Body of pancreas (tissue), 4 donors: ENCODE results near the gene KLHL30. TPM values are rescaled to one million over a fixed set of nuclear protein-coding genes. Genes with fewer than 3 reads are reported as not detected.

ENCODE experiments used
- ATAC-seq: fragments of 150-250 bp; one replicate; pipeline ENCODE4 v1.9.1; 2016
- DNase-seq, 4 donors: peaks; one replicate each; pipeline ENCODE4 v3.0.0-alpha.2; 2019
- H3K27ac ChIP-seq, 4 donors: fragments of 200-600 bp; sonication (generic); 1 replicate in 3 of 4; 2 replicates in 1 of 4; pipeline versions ENCODE4 v1.5.1 to v1.6.1; 2016 to 2019; ENCODE audit warnings: mild to moderate bottlenecking in 1 of 4, mixed read lengths in 1 of 4, moderate library complexity in 1 of 4
- H3K27me3 ChIP-seq, 2 donors: fragments of 200-600 bp; sonication (generic); one replicate each; pipeline ENCODE4 v1.6.0; 2016; ENCODE audit warnings: mild to moderate bottlenecking in 1 of 2
- H3K36me3 ChIP-seq, 2 donors: fragments of 200-600 bp; sonication (generic); replicated peaks in 1 of 2; 2 replicates each; pipeline ENCODE4 v1.5.1; 2016; ENCODE audit warnings: low read depth in 2 of 2; ENCODE audit not compliant: insufficient read depth in 1 of 2
- H3K4me1 ChIP-seq: fragments of 200-600 bp; sonication (generic); one replicate; pipeline ENCODE4 v1.6.0; 2016
- H3K4me3 ChIP-seq, 2 donors: fragments of 200-600 bp; sonication (generic); 1 replicate in 1 of 2; 2 replicates in 1 of 2; pipeline ENCODE4 v1.5.1; 2016 to 2019
- H3K9me3 ChIP-seq, 3 donors: fragments of 200-600 bp; sonication (generic); 1 replicate in 2 of 3; 2 replicates in 1 of 3; pipeline ENCODE4 v1.5.1; 2016
- CTCF ChIP-seq, 7 experiments: fragments of 450-650 bp in 4 of 7; fragments of 200-600 bp in 3 of 7; sonication (generic) in 3 of 7; IDR thresholded peaks; one replicate each; pipeline ENCODE4 v1.5.1; 2016 to 2019; ENCODE audit warnings: antibody characterized with exemption in 7 of 7
- POLR2A ChIP-seq, 3 donors: fragments of 450-650 bp; IDR thresholded peaks; one replicate each; pipeline ENCODE4 v1.6.1; 2016; ENCODE audit warnings: antibody characterized with exemption in 3 of 3, mild to moderate bottlenecking in 2 of 3
- WGBS, 2 donors: methylation state at CpG; one replicate each; pipeline ENCODE4 v1.1.5; 2017; 5-methylcytosine and 5-hydroxymethylcytosine counted together
- intact Hi-C: fragments of 100-400 bp; cut with DNase I; formaldehyde crosslinking; loops from one replicate; pipeline ENCODE4 v1.15.1; 2023
- total RNA-seq, 2 donors: library from RNA; depleted of rRNA; stranded (reverse); fragments of >200 nt; gene quantifications; one replicate each; pipeline ENCODE4 v1.1.0, GENCODE V29; 2016

The KLHL30 gene
- total RNA-seq, 2 donors from 2014 or later = 0.26 to 0.66 TPM

- Histone ChIP-seq H3K36me3 (no peaks in the 10 kb centered on the region), H3K4me3 (no peak overlapping the region), H3K27me3 (peaks cover 0 to 10% of the 10 kb centered on the region in 2 donors), H3K9me3 (no peaks in the 10 kb centered on the region), H3K4me1 (peaks cover 31% of the 10 kb centered on the region), H3K27ac (no peak overlapping the region)
- 82 to 89% methylated on average over 14 to 21 of the region's 21 CpGs for WGBS, 2 donors
- DNase-seq (peak in 1 of 4 donors; percentile 10), ATAC-seq (no peak)
- intact Hi-C loops = no loop called here
- TF ChIP-seq CTCF (IDR thresholded peaks at IDR 0.05) (no peak), POLR2A (IDR thresholded peaks at IDR 0.05) (no peak)
These were observed 23.0 kb downstream of the KLHL30 start for GRCh38 chr2:238161291-238162051.

- no peak overlapping the region for H3K4me3 ChIP-seq
- intact Hi-C loops = no loop called here
- H3K36me3 ChIP-seq = no peaks in the 10 kb centered on the region
- TF ChIP-seq POLR2A (IDR thresholded peaks at IDR 0.05) (no peak), CTCF (IDR thresholded peaks at IDR 0.05) (no peak)
- peaks cover 0 to 10% of the 10 kb centered on the region in 2 donors for H3K27me3 ChIP-seq
- H3K27ac ChIP-seq = no peak overlapping the region
- ATAC-seq (no peak), DNase-seq (peak in 1 of 4 donors; percentile 6)
- H3K9me3 ChIP-seq = no peaks in the 10 kb centered on the region
- H3K4me1 ChIP-seq = peaks cover 40% of the 10 kb centered on the region
- WGBS, 2 donors = 79% methylated on average over 10 of the region's 14 CpGs; no CpG with 5 or more reads in 1 of the 2 donors
These were observed 23.9 kb downstream of the KLHL30 start for GRCh38 chr2:238162251-238162845.

- intact Hi-C loops = no loop called here
- TF ChIP-seq CTCF (IDR thresholded peaks at IDR 0.05) (no peak), POLR2A (IDR thresholded peaks at IDR 0.05) (no peak)
- Histone ChIP-seq H3K9me3 (no peaks in the 10 kb centered on the region), H3K4me3 (no peak overlapping the region), H3K27ac (no peak overlapping the region), H3K4me1 (peaks cover 42% of the 10 kb centered on the region), H3K27me3 (peaks cover 0 to 10% of the 10 kb centered on the region in 2 donors), H3K36me3 (no peaks in the 10 kb centered on the region)
- 65 to 83% methylated on average over 9 to 15 of the region's 15 CpGs for WGBS, 2 donors
- DNase-seq = peak in 1 of 4 donors; percentile 18
- no peak for ATAC-seq
These were observed 24.5 kb downstream of the KLHL30 start for GRCh38 chr2:238162846-238163441.

GRCh38 chr2:238163481-238164198 lies 25.2 kb downstream of the KLHL30 start:
- no peak overlapping the region for H3K4me3 ChIP-seq
- intact Hi-C loops = no loop called here
- TF ChIP-seq POLR2A (IDR thresholded peaks at IDR 0.05) = no peak
- no peak for TF ChIP-seq CTCF (IDR thresholded peaks at IDR 0.05)
- 15 to 24% methylated on average over 10 to 82 of the region's 95 CpGs for WGBS, 2 donors
- peak; percentile 7 for ATAC-seq
- H3K36me3 ChIP-seq = no peaks in the 10 kb centered on the region
- no peaks in the 10 kb centered on the region for H3K9me3 ChIP-seq
- peaks cover 0 to 10% of the 10 kb centered on the region in 2 donors for H3K27me3 ChIP-seq
- no peak for DNase-seq
- H3K27ac ChIP-seq = no peak overlapping the region
- peaks cover 42% of the 10 kb centered on the region for H3K4me1 ChIP-seq
